ENCODE data around the gene RYR3.
A peak's percentile ranks its signal among the peaks of the same experiment; 100 is the strongest.

Gene RYR3

DNA sequence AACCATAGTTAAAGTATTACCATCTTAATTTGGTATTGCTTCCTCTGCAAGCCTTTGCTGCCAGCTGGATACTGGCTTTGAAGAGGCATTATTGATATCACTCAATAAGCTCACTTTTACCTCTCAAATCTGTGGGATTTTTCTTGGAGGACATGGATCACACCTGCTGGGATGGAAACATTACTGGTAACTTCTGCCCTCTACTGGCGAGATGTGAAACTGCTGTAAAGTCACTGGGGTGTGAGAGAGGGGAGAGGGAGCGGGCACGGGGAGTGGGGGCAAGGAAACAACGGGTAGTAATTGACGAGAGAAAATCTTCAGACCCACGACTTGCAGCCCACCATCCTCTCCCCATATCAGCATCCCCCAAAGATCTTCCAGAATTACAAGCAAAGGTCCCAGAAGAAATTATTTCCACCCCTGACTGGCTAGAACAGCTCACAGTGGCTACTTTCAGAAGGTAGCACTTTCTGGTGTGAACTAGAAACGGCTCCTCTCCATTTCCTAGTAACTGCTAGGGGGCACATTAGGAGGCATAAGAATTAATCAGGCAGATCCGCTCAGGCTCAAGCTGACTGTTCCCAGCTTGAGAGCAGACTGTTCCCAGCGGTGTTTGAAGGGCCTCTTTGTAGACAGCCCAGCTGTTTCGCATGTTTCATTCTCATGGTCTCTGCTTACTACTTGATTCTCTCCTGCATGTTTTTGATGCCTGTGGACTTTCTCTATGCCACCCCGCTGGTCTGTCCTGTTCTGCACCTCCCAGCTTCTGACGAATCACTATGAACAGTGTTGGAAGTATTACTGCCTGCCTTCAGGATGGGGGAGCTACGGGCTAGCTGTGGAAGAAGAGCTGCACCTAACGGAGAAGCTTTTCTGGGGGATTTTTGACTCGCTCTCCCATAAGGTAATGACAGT, 427.2 kb downstream of the RYR3 start:
- no peak overlapping the region for H3K4me2 ChIP-seq (ENCODE audit: low read length)
- H3K79me2 ChIP-seq (ENCODE audit: control insufficient read depth, low read length), result no peaks in the 10 kb centered on the region
- H3K27ac ChIP-seq (ENCODE audit: low read depth, low read length), result no peak overlapping the region
- H4K20me1 ChIP-seq (ENCODE audit: control insufficient read depth, insufficient read depth, low read depth, low read length), result no peaks in the 10 kb centered on the region
- TF ChIP-seq CTCF (IDR thresholded peaks at IDR 0.05; ENCODE audit: low read depth, low read length, poor library complexity, severe bottlenecking) (peak; percentile 88), EZH2phosphoT487 (IDR thresholded peaks at IDR 0.05; ENCODE audit: borderline replicate concordance, low read length) (no peak)
- H3K27me3 ChIP-seq (ENCODE audit: control insufficient read depth, low read length), result peaks cover 7% of the 10 kb centered on the region; the same call in 1 of the 2 replicates
- H3K9me3 ChIP-seq (ENCODE audit: control insufficient read depth, insufficient read depth, low read length), result no peaks in the 10 kb centered on the region
- no peaks in the 10 kb centered on the region for H3K36me3 ChIP-seq (ENCODE audit: control insufficient read depth, low read length)
- H3K9me2 ChIP-seq (replicated peaks; ENCODE audit: control insufficient read depth, low read length), result no peaks in the 10 kb centered on the region
- no peaks in the 10 kb centered on the region for H3F3A ChIP-seq (ENCODE audit: control insufficient read depth, insufficient read depth)
- H3K4me1 ChIP-seq (ENCODE audit: control insufficient read depth, low read length), result 0 out of 2 replicates have a peak, but pooled peaks cover 3% of the 10 kb centered on the region
- H3K4me3 ChIP-seq (ENCODE audit: low read length), result no peak overlapping the region

DNA sequence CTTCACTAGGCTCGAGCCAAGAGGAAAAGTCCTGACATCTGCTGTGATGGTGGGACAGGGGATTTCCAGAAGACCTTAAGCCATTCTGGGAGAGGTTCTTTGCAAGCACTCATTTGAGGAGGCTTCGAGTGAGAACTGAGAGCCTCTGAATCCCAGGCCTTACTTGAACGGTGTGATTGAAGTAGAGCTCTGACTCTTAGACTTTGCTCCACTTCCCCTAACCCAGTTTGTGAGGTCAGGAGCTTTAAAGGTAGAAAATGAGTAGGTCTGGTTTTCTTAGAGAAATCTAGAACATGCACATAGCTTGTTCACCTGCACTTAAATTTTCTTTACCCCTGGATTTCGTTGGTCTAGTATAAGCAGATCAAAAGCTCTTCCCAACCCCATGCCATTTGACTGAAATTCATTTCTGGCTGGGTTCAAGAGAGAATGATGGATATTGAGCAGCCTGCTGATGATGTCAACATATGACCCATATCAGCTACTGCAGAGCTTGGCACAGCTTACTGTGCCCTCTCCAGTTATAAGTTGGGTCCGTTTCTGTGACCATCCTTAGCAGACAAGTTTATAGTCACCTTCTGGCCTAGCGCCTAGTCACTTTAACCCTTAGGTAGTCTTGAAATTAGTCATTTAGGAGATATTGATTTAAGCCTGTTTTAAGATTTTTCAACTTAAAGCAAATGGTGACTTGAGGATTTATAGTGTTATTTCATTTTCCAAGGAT, 428.3 kb downstream of the RYR3 start:
- H3K9me2 ChIP-seq (replicated peaks; ENCODE audit: control insufficient read depth, low read length), result no peaks in the 10 kb centered on the region
- H3K27me3 ChIP-seq (ENCODE audit: control insufficient read depth, low read length), result peaks cover 7% of the 10 kb centered on the region; the same call in 1 of the 2 replicates
- TF ChIP-seq EZH2phosphoT487 (IDR thresholded peaks at IDR 0.05; ENCODE audit: borderline replicate concordance, low read length), result no peak
- no peak for TF ChIP-seq CTCF (IDR thresholded peaks at IDR 0.05; ENCODE audit: low read depth, low read length, poor library complexity, severe bottlenecking)
- H3F3A ChIP-seq (ENCODE audit: control insufficient read depth, insufficient read depth), result no peaks in the 10 kb centered on the region
- H3K4me1 ChIP-seq (ENCODE audit: control insufficient read depth, low read length), result 0 out of 2 replicates have a peak, but pooled peaks cover 3% of the 10 kb centered on the region
- no peaks in the 10 kb centered on the region for H3K36me3 ChIP-seq (ENCODE audit: control insufficient read depth, low read length)
- no peak overlapping the region for H3K4me2 ChIP-seq (ENCODE audit: low read length)
- no peak overlapping the region for H3K27ac ChIP-seq (ENCODE audit: low read depth, low read length)
- H4K20me1 ChIP-seq (ENCODE audit: control insufficient read depth, insufficient read depth, low read depth, low read length), result no peaks in the 10 kb centered on the region
- no peaks in the 10 kb centered on the region for H3K9me3 ChIP-seq (ENCODE audit: control insufficient read depth, insufficient read depth, low read length)
- H3K79me2 ChIP-seq (ENCODE audit: control insufficient read depth, low read length), result no peaks in the 10 kb centered on the region
- H3K4me3 ChIP-seq (ENCODE audit: low read length), result no peak overlapping the region

DNA sequence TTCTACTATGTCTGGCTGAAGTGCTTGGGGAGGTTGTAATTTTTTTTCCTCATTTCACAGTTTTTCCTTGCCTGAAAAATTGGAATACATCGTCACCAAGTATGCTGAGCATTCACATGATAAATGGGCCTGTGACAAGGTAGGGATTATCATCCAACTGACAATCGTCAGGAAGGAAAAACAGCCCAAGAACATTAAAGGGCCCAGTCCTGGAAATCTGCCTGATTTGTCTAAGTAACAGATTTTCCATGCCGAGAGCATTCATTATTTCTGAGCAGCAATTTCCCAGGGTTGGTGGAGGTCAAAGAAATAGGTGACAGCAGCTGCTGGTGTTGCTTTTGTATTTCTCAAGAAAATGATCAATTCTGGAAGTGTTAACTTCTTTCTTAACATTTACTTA, 431.5 kb downstream of the RYR3 start:
- no peak overlapping the region for H3K27ac ChIP-seq (ENCODE audit: low read depth, low read length)
- no peaks in the 10 kb centered on the region for H3K36me3 ChIP-seq (ENCODE audit: control insufficient read depth, low read length)
- TF ChIP-seq CTCF (IDR thresholded peaks at IDR 0.05; ENCODE audit: low read depth, low read length, poor library complexity, severe bottlenecking) (no peak), EZH2phosphoT487 (IDR thresholded peaks at IDR 0.05; ENCODE audit: borderline replicate concordance, low read length) (no peak)
- H3K27me3 ChIP-seq (ENCODE audit: control insufficient read depth, low read length), result peaks cover 7% of the 10 kb centered on the region; the same call in 1 of the 2 replicates
- no peaks in the 10 kb centered on the region for H3F3A ChIP-seq (ENCODE audit: control insufficient read depth, insufficient read depth)
- no peaks in the 10 kb centered on the region for H4K20me1 ChIP-seq (ENCODE audit: control insufficient read depth, insufficient read depth, low read depth, low read length)
- H3K4me1 ChIP-seq (ENCODE audit: control insufficient read depth, low read length), result 0 out of 2 replicates have a peak, but pooled peaks cover 3% of the 10 kb centered on the region
- no peak overlapping the region for H3K4me3 ChIP-seq (ENCODE audit: low read length)
- no peaks in the 10 kb centered on the region for H3K79me2 ChIP-seq (ENCODE audit: control insufficient read depth, low read length)
- no peaks in the 10 kb centered on the region for H3K9me3 ChIP-seq (ENCODE audit: control insufficient read depth, insufficient read depth, low read length)
- no peaks in the 10 kb centered on the region for H3K9me2 ChIP-seq (replicated peaks; ENCODE audit: control insufficient read depth, low read length)
- no peak overlapping the region for H3K4me2 ChIP-seq (ENCODE audit: low read length)

Data from DOHH2 (cell line).